ENCODE measurements around the gene PRR5L.

DNA sequence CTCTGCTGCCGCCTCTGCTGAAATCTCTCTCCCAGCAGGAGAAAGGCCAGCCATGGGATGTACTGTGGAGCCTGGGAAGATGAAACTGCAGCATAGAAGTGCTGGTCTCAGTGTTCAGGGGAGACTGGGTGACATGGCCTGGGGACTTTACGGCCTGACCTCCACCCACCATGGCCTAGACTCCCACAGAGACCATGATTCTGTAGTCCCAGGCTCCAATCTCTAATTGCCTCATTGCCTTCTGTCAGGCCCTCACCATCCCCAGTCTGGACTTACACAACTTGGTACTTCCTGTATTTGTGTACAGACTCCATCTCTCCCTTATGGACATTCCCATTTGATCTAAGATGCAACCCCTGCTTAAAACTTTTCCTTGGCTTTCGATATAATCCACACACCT lies 170.9 kb downstream of the PRR5L start:
- TF ChIP-seq, protein P1, sequence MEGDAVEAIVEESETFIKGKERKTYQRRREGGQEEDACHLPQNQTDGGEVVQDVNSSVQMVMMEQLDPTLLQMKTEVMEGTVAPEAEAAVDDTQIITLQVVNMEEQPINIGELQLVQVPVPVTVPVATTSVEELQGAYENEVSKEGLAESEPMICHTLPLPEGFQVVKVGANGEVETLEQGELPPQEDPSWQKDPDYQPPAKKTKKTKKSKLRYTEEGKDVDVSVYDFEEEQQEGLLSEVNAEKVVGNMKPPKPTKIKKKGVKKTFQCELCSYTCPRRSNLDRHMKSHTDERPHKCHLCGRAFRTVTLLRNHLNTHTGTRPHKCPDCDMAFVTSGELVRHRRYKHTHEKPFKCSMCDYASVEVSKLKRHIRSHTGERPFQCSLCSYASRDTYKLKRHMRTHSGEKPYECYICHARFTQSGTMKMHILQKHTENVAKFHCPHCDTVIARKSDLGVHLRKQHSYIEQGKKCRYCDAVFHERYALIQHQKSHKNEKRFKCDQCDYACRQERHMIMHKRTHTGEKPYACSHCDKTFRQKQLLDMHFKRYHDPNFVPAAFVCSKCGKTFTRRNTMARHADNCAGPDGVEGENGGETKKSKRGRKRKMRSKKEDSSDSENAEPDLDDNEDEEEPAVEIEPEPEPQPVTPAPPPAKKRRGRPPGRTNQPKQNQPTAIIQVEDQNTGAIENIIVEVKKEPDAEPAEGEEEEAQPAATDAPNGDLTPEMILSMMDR (IDR thresholded peaks at IDR 0.05): no peak
- TF ChIP-seq EZH2phosphoT487 (IDR thresholded peaks at IDR 0.05) (no peak), EZH2 (IDR thresholded peaks at IDR 0.05) (no peak)

All from neural progenitor cell (in vitro differentiated cells).